WERI-Rb-1 (cell line): Measurements from ENCODE around the gene MTHFD2L.
A peak's percentile ranks its signal among the peaks of the same experiment; 100 is the strongest.

Experiments
- DNase-seq: peaks from one replicate; pipeline ENCODE4 v3.0.0-alpha.2; 2020
- H3K27ac ChIP-seq: fragments of 250-450 bp; sonication (Bioruptor Pico); 2 replicates; pipeline ENCODE4 v1.5.1; 2020; ENCODE audit warnings: mild to moderate bottlenecking, moderate library complexity
- H3K27me3 ChIP-seq: fragments of 250-450 bp; sonication (Bioruptor Pico); 2 replicates; pipeline ENCODE4 v1.5.1; 2021; ENCODE audit warnings: mild to moderate bottlenecking, low read depth, moderate library complexity; ENCODE audit not compliant: insufficient read depth, severe bottlenecking
- H3K36me3 ChIP-seq: fragments of 250-450 bp; sonication (Bioruptor Pico); 2 replicates; pipeline ENCODE4 v1.5.1; 2020; ENCODE audit warnings: mild to moderate bottlenecking, moderate library complexity
- H3K4me3 ChIP-seq: 2 replicates; pipeline ENCODE4 v1.5.1; 2011; ENCODE audit warnings: low read depth, mild to moderate bottlenecking, control low read depth, low read length
- H3K9me3 ChIP-seq: fragments of 250-450 bp; sonication (Bioruptor Pico); 2 replicates; pipeline ENCODE4 v1.5.1; 2021; ENCODE audit warnings: mild to moderate bottlenecking, moderate library complexity; ENCODE audit not compliant: severe bottlenecking
- TF ChIP-seq, protein P1 (sequence below): IDR thresholded peaks from 2 replicates; pipeline ENCODE4 v1.5.1; 2011; ENCODE audit warnings: low read depth, mild to moderate bottlenecking, control low read depth, inconsistent platforms, low read length

Gene MTHFD2L

DNA sequence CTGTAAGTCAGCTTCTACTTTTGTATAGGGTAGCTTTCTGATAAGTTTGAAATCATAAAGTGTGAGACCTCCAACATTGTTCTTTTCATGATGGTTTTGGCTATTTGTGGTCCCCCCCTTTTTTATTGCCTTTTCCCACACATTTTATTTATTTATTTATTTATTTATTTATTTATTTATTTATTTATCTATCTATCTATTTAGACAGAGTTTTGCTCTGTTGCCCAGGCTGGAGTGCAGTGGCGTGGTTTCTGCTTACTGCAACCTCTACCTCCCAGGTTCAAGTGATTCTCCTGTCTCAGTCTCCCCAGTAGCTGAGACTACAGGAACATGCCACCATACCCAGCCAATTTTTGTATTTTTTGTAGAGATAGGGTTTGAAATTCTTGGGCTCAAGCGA, 9.7 kb upstream of the MTHFD2L start:
- H3K4me3 ChIP-seq: no peak overlapping the region
- no peaks in the 10 kb centered on the region for H3K27me3 ChIP-seq
- DNase-seq: no peak
- TF ChIP-seq, protein P1, sequence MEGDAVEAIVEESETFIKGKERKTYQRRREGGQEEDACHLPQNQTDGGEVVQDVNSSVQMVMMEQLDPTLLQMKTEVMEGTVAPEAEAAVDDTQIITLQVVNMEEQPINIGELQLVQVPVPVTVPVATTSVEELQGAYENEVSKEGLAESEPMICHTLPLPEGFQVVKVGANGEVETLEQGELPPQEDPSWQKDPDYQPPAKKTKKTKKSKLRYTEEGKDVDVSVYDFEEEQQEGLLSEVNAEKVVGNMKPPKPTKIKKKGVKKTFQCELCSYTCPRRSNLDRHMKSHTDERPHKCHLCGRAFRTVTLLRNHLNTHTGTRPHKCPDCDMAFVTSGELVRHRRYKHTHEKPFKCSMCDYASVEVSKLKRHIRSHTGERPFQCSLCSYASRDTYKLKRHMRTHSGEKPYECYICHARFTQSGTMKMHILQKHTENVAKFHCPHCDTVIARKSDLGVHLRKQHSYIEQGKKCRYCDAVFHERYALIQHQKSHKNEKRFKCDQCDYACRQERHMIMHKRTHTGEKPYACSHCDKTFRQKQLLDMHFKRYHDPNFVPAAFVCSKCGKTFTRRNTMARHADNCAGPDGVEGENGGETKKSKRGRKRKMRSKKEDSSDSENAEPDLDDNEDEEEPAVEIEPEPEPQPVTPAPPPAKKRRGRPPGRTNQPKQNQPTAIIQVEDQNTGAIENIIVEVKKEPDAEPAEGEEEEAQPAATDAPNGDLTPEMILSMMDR: no peak
- H3K9me3 ChIP-seq: no peaks in the 10 kb centered on the region
- H3K36me3 ChIP-seq: no peaks in the 10 kb centered on the region
- H3K27ac ChIP-seq: no peak overlapping the region

DNA sequence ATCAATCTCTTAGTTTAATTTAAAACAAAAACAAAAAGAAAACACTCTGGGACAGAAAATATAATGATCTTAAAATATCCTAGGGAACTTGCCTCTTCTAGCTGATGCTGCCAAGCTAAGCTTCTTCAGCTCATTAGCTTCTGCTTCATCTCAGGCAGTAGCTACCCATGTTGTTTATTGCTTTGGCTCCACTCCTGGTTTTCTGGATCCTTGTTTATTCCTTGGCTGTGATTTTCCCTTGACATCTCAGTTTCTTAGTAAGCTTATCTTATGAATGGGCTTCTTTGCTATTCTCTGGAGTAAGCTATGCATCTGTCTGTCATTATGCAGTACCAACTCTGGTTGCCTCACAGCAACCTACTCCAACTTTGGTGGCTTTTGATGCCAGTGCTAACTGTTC, 5.1 kb upstream of the MTHFD2L start:
- Histone ChIP-seq H3K4me3 (no peak overlapping the region), H3K27ac (no peak overlapping the region), H3K27me3 (no peaks in the 10 kb centered on the region), H3K9me3 (no peaks in the 10 kb centered on the region), H3K36me3 (no peaks in the 10 kb centered on the region)
- TF ChIP-seq, protein P1: no peak
- no peak for DNase-seq

DNA sequence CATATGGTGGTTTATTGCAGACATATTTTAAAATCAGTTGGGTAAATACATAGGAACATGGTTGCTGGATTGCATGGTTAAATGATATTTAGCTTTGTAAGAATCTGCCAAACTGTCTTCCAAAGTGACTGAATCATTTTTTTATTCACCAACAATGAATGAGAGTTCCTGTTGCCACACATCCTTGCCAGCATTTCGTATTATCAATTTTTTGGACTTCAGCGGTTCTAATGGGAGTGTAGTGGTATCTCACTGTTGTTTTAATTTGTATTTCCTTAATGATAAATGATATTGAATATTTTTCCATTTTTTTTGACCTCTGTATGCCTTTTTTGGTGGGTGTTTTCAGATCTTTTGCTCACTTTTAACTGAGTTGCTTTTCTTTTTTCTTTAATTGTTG, 1.4 kb upstream of the MTHFD2L start:
- TF ChIP-seq, protein P1: no peak
- no peak overlapping the region for H3K4me3 ChIP-seq

DNA sequence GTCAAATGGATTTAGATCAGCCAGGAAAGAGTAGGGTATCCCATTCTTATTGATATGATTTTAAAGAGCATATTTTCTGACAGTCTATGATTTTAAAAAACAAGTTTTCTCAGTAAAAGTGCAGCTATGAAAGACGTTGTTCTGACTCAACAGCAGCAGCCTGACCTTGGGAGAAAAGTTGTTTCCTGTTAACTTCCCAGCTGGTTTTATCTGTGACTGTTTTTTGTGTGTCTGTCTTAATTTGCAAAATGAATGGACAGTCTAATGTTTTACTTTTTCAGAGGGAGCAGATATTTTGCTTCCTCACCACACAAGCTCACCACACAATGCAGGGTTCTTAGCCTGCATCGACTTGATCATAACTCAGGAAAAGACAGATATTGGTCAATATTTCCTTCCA, 764 bp upstream of the MTHFD2L start:
- no peak for DNase-seq
- H3K4me3 ChIP-seq: peak overlapping the region; percentile 63
- TF ChIP-seq, protein P1: no peak
- H3K27me3 ChIP-seq: no peaks in the 10 kb centered on the region
- H3K36me3 ChIP-seq: peaks cover 18% of the 10 kb centered on the region
- H3K9me3 ChIP-seq: no peaks in the 10 kb centered on the region
- peak overlapping the region; percentile 82 for H3K27ac ChIP-seq

More for the DNA sequence above, 1.4 kb upstream of the MTHFD2L start:
- Histone ChIP-seq H3K27me3 (no peaks in the 10 kb centered on the region), H3K9me3 (no peaks in the 10 kb centered on the region), H3K36me3 (peaks cover 15% of the 10 kb centered on the region), H3K27ac (no peak overlapping the region)
- DNase-seq: no peak

DNA sequence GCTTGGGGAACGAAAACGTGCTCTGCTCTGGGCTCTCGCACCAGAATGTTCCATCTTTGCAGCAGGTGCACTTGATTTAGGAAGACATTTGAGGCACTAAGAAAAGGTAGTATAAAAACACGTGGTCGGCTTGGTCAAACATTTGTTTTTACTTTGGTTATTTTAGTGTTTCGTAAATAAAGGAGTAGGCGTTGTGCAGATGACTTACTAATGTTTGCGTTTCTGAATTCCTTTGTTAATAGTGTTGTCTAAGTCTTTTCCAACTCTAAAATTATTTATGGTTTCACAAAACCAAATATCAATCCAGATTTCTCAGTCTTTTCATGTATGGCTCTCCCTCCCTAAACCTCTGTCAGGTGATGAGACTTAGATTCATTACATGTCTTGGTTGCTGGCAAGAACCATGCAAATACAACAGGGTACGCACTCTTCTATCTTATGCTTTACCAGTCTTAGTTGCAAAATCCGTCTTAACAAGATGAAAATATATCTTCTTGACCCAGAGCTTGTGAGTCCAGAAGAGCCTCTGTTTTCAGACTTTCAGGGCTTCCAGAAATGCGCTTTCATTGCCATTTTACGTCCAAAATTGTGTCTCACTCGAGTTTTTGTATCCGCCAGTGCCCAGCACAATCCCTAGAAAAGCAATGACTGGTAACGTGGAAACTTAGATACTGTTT, 686 bp downstream of the MTHFD2L start:
- Histone ChIP-seq H3K27ac (peak overlapping the region; percentile 82), H3K36me3 (peaks cover 27% of the 10 kb centered on the region), H3K27me3 (no peaks in the 10 kb centered on the region), H3K9me3 (no peaks in the 10 kb centered on the region), H3K4me3 (peak overlapping the region; percentile 63)
- DNase-seq: no peak
- TF ChIP-seq, protein P1: no peak

DNA sequence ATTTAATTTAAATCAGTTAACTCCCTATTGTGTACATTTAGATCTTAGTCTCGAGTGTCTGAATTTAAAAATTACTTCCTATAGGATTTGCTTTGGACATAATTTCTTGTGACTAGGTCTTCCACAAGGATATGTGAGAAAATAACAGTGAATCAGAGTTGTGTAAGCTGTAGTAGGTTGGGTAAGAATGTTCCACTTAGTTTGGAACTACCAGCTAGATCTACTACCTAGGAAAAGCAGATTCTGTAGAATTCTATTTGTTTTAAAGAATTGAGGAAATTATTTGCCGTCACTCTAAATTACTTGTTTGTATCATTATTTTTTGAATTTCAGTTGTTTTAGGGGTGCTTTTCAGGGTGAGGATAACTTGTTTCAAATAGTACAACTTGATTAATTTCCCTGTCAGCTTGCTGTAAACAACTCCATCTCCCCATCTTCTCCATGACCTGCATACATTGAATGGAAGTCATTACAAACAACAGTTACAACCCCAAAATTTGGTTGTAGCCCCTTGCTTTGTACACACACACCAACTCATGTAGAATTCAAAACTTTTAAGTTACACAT, 1.3 kb downstream of the MTHFD2L start:
- Histone ChIP-seq H3K36me3 (peaks cover 27% of the 10 kb centered on the region), H3K27ac (no peak overlapping the region), H3K4me3 (peak overlapping the region; percentile 63), H3K9me3 (no peaks in the 10 kb centered on the region), H3K27me3 (no peaks in the 10 kb centered on the region)
- no peak for DNase-seq
- TF ChIP-seq, protein P1: no peak
